Measurements from ENCODE around the gene FALEC. TPM values are rescaled to one million over a fixed set of nuclear protein-coding genes. Genes with fewer than 3 reads are reported as not detected.

The FALEC gene
- total and polyA plus RNA-seq, 9 of the 15 experiments (the other 6 are each of a cell fraction or from before 2014, with no cell fraction given) = 0.15 to 1.8 (median 0.53) TPM; not detected in 5

- TF ChIP-seq ARID1B (IDR thresholded peaks at IDR 0.05) = 0 out of 2 replicates have a peak, but pooled peaks have one; percentile 17
- peak; percentile 11; the same call in 1 of the 2 replicates for TF ChIP-seq ZBTB7A (IDR thresholded peaks at IDR 0.05; ENCODE audit: borderline replicate concordance, control insufficient read depth, low read depth, low read length)
- no peak for TF ChIP-seq ID3 (CRISPR knock-in tag; IDR thresholded peaks at IDR 0.05)
- no peak for TF ChIP-seq ID3 (tag; IDR thresholded peaks at IDR 0.05)
- TF ChIP-seq, protein P1, sequence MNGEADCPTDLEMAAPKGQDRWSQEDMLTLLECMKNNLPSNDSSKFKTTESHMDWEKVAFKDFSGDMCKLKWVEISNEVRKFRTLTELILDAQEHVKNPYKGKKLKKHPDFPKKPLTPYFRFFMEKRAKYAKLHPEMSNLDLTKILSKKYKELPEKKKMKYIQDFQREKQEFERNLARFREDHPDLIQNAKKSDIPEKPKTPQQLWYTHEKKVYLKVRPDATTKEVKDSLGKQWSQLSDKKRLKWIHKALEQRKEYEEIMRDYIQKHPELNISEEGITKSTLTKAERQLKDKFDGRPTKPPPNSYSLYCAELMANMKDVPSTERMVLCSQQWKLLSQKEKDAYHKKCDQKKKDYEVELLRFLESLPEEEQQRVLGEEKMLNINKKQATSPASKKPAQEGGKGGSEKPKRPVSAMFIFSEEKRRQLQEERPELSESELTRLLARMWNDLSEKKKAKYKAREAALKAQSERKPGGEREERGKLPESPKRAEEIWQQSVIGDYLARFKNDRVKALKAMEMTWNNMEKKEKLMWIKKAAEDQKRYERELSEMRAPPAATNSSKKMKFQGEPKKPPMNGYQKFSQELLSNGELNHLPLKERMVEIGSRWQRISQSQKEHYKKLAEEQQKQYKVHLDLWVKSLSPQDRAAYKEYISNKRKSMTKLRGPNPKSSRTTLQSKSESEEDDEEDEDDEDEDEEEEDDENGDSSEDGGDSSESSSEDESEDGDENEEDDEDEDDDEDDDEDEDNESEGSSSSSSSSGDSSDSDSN (IDR thresholded peaks at IDR 0.05; ENCODE audit: borderline replicate concordance in 1 of 2, low read depth in 2 of 2, low read length in 2 of 2) = peak in 1 of 2 experiments; percentile 73; a peak in 1 of 4 replicates
- no peak for TF ChIP-seq U2AF2 (optimal IDR thresholded peaks at IDR 0.05; ENCODE audit: low read depth, low read length)
- no peak for TF ChIP-seq PBX2 (CRISPR knock-in tag; IDR thresholded peaks at IDR 0.05; ENCODE audit: low read depth)
- TF ChIP-seq PBX2 (tag; conservative IDR thresholded peaks at IDR 0.05; ENCODE audit: low read depth) = no peak
- TF ChIP-seq PKNOX1 (IDR thresholded peaks at IDR 0.05) = 0 out of 2 replicates have a peak, but pooled peaks have one; percentile 5
- TF ChIP-seq NBN (IDR thresholded peaks at IDR 0.05; ENCODE audit: low read depth) = no peak
- no peak for TF ChIP-seq CBX5 (IDR thresholded peaks at IDR 0.05; ENCODE audit: borderline replicate concordance, low read depth)
- TF ChIP-seq HDAC8 (tag; IDR thresholded peaks at IDR 0.05) = no peak
- TF ChIP-seq XRCC3 (IDR thresholded peaks at IDR 0.05) = no peak
- TF ChIP-seq MAZ (CRISPR knock-in tag; conservative IDR thresholded peaks at IDR 0.05 in 1 of 2, IDR thresholded peaks at IDR 0.05 in 1 of 2) = peak in 1 of 2 experiments; percentile 62; a peak in 2 of 4 replicates
- TF ChIP-seq, protein P2, sequence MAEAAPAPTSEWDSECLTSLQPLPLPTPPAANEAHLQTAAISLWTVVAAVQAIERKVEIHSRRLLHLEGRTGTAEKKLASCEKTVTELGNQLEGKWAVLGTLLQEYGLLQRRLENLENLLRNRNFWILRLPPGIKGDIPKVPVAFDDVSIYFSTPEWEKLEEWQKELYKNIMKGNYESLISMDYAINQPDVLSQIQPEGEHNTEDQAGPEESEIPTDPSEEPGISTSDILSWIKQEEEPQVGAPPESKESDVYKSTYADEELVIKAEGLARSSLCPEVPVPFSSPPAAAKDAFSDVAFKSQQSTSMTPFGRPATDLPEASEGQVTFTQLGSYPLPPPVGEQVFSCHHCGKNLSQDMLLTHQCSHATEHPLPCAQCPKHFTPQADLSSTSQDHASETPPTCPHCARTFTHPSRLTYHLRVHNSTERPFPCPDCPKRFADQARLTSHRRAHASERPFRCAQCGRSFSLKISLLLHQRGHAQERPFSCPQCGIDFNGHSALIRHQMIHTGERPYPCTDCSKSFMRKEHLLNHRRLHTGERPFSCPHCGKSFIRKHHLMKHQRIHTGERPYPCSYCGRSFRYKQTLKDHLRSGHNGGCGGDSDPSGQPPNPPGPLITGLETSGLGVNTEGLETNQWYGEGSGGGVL (CRISPR knock-in tag; IDR thresholded peaks at IDR 0.05) = no peak
- peak; percentile 44; the same call in 1 of the 2 replicates for TF ChIP-seq GABPB1 (CRISPR knock-in tag; IDR thresholded peaks at IDR 0.05)
- TF ChIP-seq ZNF76 (CRISPR knock-in tag; IDR thresholded peaks at IDR 0.05; ENCODE audit: borderline replicate concordance) = no peak
- TF ChIP-seq KDM5B (IDR thresholded peaks at IDR 0.05; ENCODE audit: insufficient replicate concordance, low read depth, low read length) = no peak
These were observed 34.9 kb downstream of the FALEC start (continued) for GRCh38 chr1:150550222-150551050.

All from K562 (cell line).